GM12865 (cell line): ENCODE measurements around the gene ZNF747.

ENCODE experiments used
- DNase-seq: peaks from one replicate; pipeline ENCODE4 v3.0.0; 2010; ENCODE audit warnings: low read depth
- H3K4me3 ChIP-seq: 2 replicates; pipeline ENCODE4 v1.5.1; 2011; ENCODE audit warnings: mild to moderate bottlenecking, low read depth, low read length, control low read depth
- TF ChIP-seq, protein P1 (sequence below): IDR thresholded peaks from 2 replicates; pipeline ENCODE4 v1.5.1; 2011; ENCODE audit warnings: low read length, control low read depth, low read depth, inconsistent platforms; ENCODE audit not compliant: insufficient read depth; ENCODE audit errors: missing control alignments

ZNF747 gene

GRCh38 chr16:30569746-30570635 lies 35.3 kb upstream of the ZNF747 start:
- TF ChIP-seq, protein P1, sequence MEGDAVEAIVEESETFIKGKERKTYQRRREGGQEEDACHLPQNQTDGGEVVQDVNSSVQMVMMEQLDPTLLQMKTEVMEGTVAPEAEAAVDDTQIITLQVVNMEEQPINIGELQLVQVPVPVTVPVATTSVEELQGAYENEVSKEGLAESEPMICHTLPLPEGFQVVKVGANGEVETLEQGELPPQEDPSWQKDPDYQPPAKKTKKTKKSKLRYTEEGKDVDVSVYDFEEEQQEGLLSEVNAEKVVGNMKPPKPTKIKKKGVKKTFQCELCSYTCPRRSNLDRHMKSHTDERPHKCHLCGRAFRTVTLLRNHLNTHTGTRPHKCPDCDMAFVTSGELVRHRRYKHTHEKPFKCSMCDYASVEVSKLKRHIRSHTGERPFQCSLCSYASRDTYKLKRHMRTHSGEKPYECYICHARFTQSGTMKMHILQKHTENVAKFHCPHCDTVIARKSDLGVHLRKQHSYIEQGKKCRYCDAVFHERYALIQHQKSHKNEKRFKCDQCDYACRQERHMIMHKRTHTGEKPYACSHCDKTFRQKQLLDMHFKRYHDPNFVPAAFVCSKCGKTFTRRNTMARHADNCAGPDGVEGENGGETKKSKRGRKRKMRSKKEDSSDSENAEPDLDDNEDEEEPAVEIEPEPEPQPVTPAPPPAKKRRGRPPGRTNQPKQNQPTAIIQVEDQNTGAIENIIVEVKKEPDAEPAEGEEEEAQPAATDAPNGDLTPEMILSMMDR, result no peak
- DNase-seq, result no peak
- H3K4me3 ChIP-seq, result no peak overlapping the region

DNA sequence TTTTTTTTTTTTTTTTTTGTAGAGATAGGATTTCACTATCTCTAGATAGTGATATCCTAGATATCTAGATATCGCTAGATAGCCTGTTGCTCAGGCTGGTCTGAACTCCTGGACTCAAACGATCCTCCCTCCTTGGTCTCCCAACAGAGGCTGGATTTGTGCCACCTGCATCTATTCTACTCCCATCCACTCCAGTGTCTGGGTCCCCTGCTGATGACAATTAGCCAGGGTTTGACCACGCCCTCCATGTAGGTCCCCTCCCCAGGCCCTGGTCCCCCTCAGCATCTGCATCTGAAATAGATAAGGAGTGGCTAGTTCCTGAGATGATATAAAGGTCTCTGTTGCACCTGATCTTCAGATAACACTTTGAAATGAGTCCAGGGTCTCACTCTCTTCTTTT lies 34.6 kb upstream of the ZNF747 start:
- TF ChIP-seq, protein P1, result no peak
- no peak for DNase-seq
- H3K4me3 ChIP-seq, result no peak overlapping the region

DNA sequence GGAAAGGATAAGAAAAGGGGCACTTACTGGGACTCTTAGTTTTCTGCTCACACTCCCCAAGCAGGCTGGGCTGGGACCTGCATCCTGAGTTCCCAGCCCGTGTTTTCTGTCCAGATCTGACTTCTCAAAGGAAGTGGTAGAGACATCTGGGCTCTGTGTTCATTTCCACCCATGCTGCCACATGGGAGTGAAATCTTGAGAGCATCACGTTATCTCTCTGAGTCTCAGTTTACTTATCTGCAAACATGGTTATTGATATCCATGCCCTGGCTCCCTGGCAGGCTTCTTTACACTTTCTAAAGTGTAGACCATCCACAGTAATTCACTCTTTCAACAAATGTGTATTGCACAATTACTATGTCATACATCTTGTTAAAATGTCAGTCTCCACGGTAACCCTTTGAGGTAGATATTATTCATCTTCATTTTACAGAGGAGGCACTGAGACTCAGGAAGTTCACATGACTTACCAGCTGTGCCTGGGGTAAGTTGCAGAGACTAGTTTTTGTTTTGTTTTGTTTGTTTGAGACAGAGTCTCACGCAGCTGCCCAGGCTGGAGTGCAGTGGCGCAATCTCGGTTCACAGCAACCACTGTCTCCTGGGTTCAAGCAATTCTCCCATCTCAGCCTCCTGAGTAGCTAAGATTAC lies 33.5 kb upstream of the ZNF747 start:
- no peak overlapping the region; the same call in 1 of the 2 replicates for H3K4me3 ChIP-seq
- DNase-seq, result peak; percentile 88
- TF ChIP-seq, protein P1, result no peak

GRCh38 chr16:30567160-30567990 lies 32.7 kb upstream of the ZNF747 start:
- peak; percentile 69 for DNase-seq
- no peak overlapping the region for H3K4me3 ChIP-seq
- TF ChIP-seq, protein P1, result no peak

- no peak overlapping the region for H3K4me3 ChIP-seq
- DNase-seq, result no peak
- TF ChIP-seq, protein P1, result no peak
Observed at GRCh38 chr16:30566531-30566930, 31.9 kb upstream of the ZNF747 start.

GRCh38 chr16:30565984-30566383 lies 31.3 kb upstream of the ZNF747 start:
- no peak overlapping the region for H3K4me3 ChIP-seq
- DNase-seq, result no peak
- TF ChIP-seq, protein P1, result no peak
